ENCODE data around the gene CYP1A2. TPM values are rescaled to one million over a fixed set of nuclear protein-coding genes. Genes with fewer than 3 reads are reported as not detected.

CYP1A2 gene
- polyA plus RNA-seq, 1 of the 3 experiments (the other 2 are of a cell fraction): not detected

GRCh38 chr15:74783072-74783807 is 34.6 kb downstream of the CYP1A2 start (continued):
- TF ChIP-seq ZBTB33 (IDR thresholded peaks at IDR 0.05; ENCODE audit: borderline replicate concordance, low read depth) (no peak), SIN3A (IDR thresholded peaks at IDR 0.05; ENCODE audit: borderline replicate concordance, low read depth, low read length) (no peak), MAX (IDR thresholded peaks at IDR 0.05; ENCODE audit: low read depth) (peak; percentile 85), CTCF (IDR thresholded peaks at IDR 0.05) (no peak)

GRCh38 chr15:74783808-74784175 is 35.1 kb downstream of the CYP1A2 start:
- peaks cover 60% of the 10 kb centered on the region for H4K20me1 ChIP-seq (ENCODE audit: insufficient read depth)
- ChIA-PET POLR2A (interaction anchor here (0.6 kb wide), 1 partner anchor 20 kb away, joined by 3 read pairs; no protein-coding TSS in a partner anchor), CTCF (interaction anchor here (0.8 to 24.3 kb wide), 13 partner anchors 10 to 167 kb away, joined by 3 to 1109 read pairs (median 14); partner anchors contain the start of genes CLK3 and ULK3)
- no peaks in the 10 kb centered on the region for H3K27me3 ChIP-seq (ENCODE audit: insufficient read depth)
- TF ChIP-seq CHD2 (IDR thresholded peaks at IDR 0.05; ENCODE audit: low read length, partially characterized antibody) (no peak), EP300 (IDR thresholded peaks at IDR 0.05; ENCODE audit: borderline replicate concordance in 1 of 2, low read depth in 1 of 2, low read length in 1 of 2) (no peak), SIN3A (IDR thresholded peaks at IDR 0.05; ENCODE audit: borderline replicate concordance, low read depth, low read length) (no peak), CTCF (IDR thresholded peaks at IDR 0.05) (no peak), MAX (IDR thresholded peaks at IDR 0.05; ENCODE audit: low read depth) (no peak), EZH2phosphoT487 (IDR thresholded peaks at IDR 0.05; ENCODE audit: borderline replicate concordance, low read depth) (no peak), NFIC (IDR thresholded peaks at IDR 0.05; ENCODE audit: borderline replicate concordance) (no peak), TAF1 (IDR thresholded peaks at IDR 0.05; ENCODE audit: borderline replicate concordance, low read depth, low read length) (no peak), SMC3 (IDR thresholded peaks at IDR 0.05; ENCODE audit: low read depth, low read length) (no peak), NRF1 (IDR thresholded peaks at IDR 0.05; ENCODE audit: low read depth, low read length) (no peak), GATA2 (CRISPR knock-in tag; IDR thresholded peaks at IDR 0.05) (no peak), MXI1 (IDR thresholded peaks at IDR 0.05; ENCODE audit: low read depth, low read length) (no peak), POLR2AphosphoS5 (IDR thresholded peaks at IDR 0.05; ENCODE audit: low read depth, low read length) (no peak)
- H3K9ac ChIP-seq: peak overlapping the region; percentile 77; the same call in 1 of the 2 replicates
- peak overlapping the region in 1 of 2 experiments; percentile 40; a peak in 1 of 4 replicates for H3K27ac ChIP-seq (ENCODE audit: low read depth in 2 of 2, low read length in 1 of 2)
- H3K79me2 ChIP-seq (ENCODE audit: insufficient read depth): peaks cover 64% of the 10 kb centered on the region
- peaks cover 3% of the 10 kb centered on the region for H3F3A ChIP-seq (replicated peaks; ENCODE audit: insufficient read depth)
- WGBS (ENCODE audit: low lambda C conversion rate): 57% methylated on average over 1 of the region's 3 CpGs
- DNase-seq: no peak
- H3K9me3 ChIP-seq: no peaks in the 10 kb centered on the region
- no peak overlapping the region for H2AFZ ChIP-seq (ENCODE audit: low read depth)
- H3K4me2 ChIP-seq: peak overlapping the region; percentile 98
- peak overlapping the region; percentile 85 to 97 for H3K4me3 ChIP-seq (ENCODE audit: low read depth in 2 of 2, low read length in 1 of 2)
- H3K4me1 ChIP-seq (ENCODE audit: control insufficient read depth in 1 of 2, insufficient read depth in 2 of 2, low read depth in 1 of 2, low read length in 1 of 2): peaks cover 10 to 48% of the 10 kb centered on the region in 2 experiments; a peak in 2 of 4 replicates
- H3K36me3 ChIP-seq (replicated peaks in 1 of 2; ENCODE audit: control insufficient read depth in 1 of 2, insufficient read depth in 2 of 2, low read length in 1 of 2): peaks cover 0 to 10% of the 10 kb centered on the region in 2 experiments
- no peaks in the 10 kb centered on the region for H3K9me2 ChIP-seq

Measured in SK-N-SH (cell line).